GM08714 (cell line): Measurements from ENCODE around the gene STIMATE.

Source experiments
- H3K4me3 ChIP-seq: fragments of 200-500 bp; sonication (Bioruptor generic); 2 replicates; pipeline ENCODE4 v1.5.1; 2014; ENCODE audit warnings: mild to moderate bottlenecking, low read length, inconsistent platforms
- ZNF274 ChIP-seq: IDR thresholded peaks from 2 replicates; pipeline ENCODE4 v1.6.1; 2012; ENCODE audit warnings: mild to moderate bottlenecking, low read depth, low read length

Gene STIMATE

GRCh38 chr3:52866427-52866826 is 30.9 kb downstream of the STIMATE start:
- TF ChIP-seq ZNF274: no peak
- no peak overlapping the region for H3K4me3 ChIP-seq

GRCh38 chr3:52865994-52866393 is 31.4 kb downstream of the STIMATE start:
- no peak for TF ChIP-seq ZNF274
- no peak overlapping the region for H3K4me3 ChIP-seq

- H3K4me3 ChIP-seq: no peak overlapping the region
- TF ChIP-seq ZNF274: no peak
These were observed 37.0 kb downstream of the STIMATE start for GRCh38 chr3:52860424-52860768.

GRCh38 chr3:52859686-52860423 is 37.5 kb downstream of the STIMATE start:
- no peak for TF ChIP-seq ZNF274

GRCh38 chr3:52857864-52858263 is 39.5 kb downstream of the STIMATE start:
- H3K4me3 ChIP-seq: no peak overlapping the region
- no peak for TF ChIP-seq ZNF274

More at GRCh38 chr3:52859686-52860423, 37.5 kb downstream of the STIMATE start:
- no peak overlapping the region for H3K4me3 ChIP-seq

- no peak for TF ChIP-seq ZNF274
- H3K4me3 ChIP-seq: no peak overlapping the region
These were observed 40.2 kb downstream of the STIMATE start for GRCh38 chr3:52857133-52857532.

GRCh38 chr3:52856666-52857065 is 40.7 kb downstream of the STIMATE start:
- TF ChIP-seq ZNF274: no peak
- no peak overlapping the region for H3K4me3 ChIP-seq

- TF ChIP-seq ZNF274: no peak
- H3K4me3 ChIP-seq: no peak overlapping the region
These were observed 43.3 kb downstream of the STIMATE start for GRCh38 chr3:52854013-52854412.

- TF ChIP-seq ZNF274: no peak
These were observed 44.9 kb downstream of the STIMATE start for GRCh38 chr3:52852419-52852818.

GRCh38 chr3:52851348-52851747 is 46.0 kb downstream of the STIMATE start:
- H3K4me3 ChIP-seq: no peak overlapping the region
- TF ChIP-seq ZNF274: no peak

More at GRCh38 chr3:52852419-52852818, 44.9 kb downstream of the STIMATE start:
- H3K4me3 ChIP-seq: no peak overlapping the region

GRCh38 chr3:52849656-52850055 is 47.7 kb downstream of the STIMATE start:
- H3K4me3 ChIP-seq: no peak overlapping the region

GRCh38 chr3:52848617-52849016 is 48.7 kb downstream of the STIMATE start:
- H3K4me3 ChIP-seq: no peak overlapping the region
- no peak for TF ChIP-seq ZNF274

More at GRCh38 chr3:52849656-52850055, 47.7 kb downstream of the STIMATE start:
- no peak for TF ChIP-seq ZNF274

GRCh38 chr3:52847726-52848125 is 49.6 kb downstream of the STIMATE start:
- no peak overlapping the region for H3K4me3 ChIP-seq
- TF ChIP-seq ZNF274: no peak

GRCh38 chr3:52847241-52847640 is 50.1 kb downstream of the STIMATE start:
- no peak for TF ChIP-seq ZNF274
- H3K4me3 ChIP-seq: no peak overlapping the region

- no peak for TF ChIP-seq ZNF274
These were observed 50.8 kb downstream of the STIMATE start for GRCh38 chr3:52846432-52846965.

More at GRCh38 chr3:52846432-52846965, 50.8 kb downstream of the STIMATE start:
- no peak overlapping the region; the same call in 1 of the 2 replicates for H3K4me3 ChIP-seq
